Measurements from ENCODE around the gene TPRA1.
A peak's percentile ranks its signal among the peaks of the same experiment; 100 is the strongest.

TPRA1 gene

GRCh38 chr3:127590282-127590592 is 296 bp downstream of the TPRA1 start:
- no peak for DNase-seq (ENCODE audit: low spot score)

GRCh38 chr3:127589600-127590281 is 792 bp downstream of the TPRA1 start:
- DNase-seq (ENCODE audit: low spot score): no peak

GRCh38 chr3:127588806-127589577 is 1.5 kb downstream of the TPRA1 start:
- DNase-seq (ENCODE audit: low spot score): no peak

- no peak for DNase-seq (ENCODE audit: low spot score)
Observed at GRCh38 chr3:127587876-127588275, 2.7 kb downstream of the TPRA1 start.

GRCh38 chr3:127585813-127586413 is 4.6 kb downstream of the TPRA1 start:
- DNase-seq (ENCODE audit: low spot score): no peak

- DNase-seq (ENCODE audit: low spot score): no peak
Observed at GRCh38 chr3:127585163-127585812, 5.2 kb downstream of the TPRA1 start.

- DNase-seq (ENCODE audit: low spot score): no peak
Observed at GRCh38 chr3:127584734-127585133, 5.8 kb downstream of the TPRA1 start.

GRCh38 chr3:127580327-127581060 is 10.0 kb downstream of the TPRA1 start:
- DNase-seq (ENCODE audit: low spot score): no peak

GRCh38 chr3:127578802-127579201 is 11.7 kb downstream of the TPRA1 start:
- DNase-seq (ENCODE audit: low spot score): no peak

- no peak for DNase-seq (ENCODE audit: low spot score)
Observed at GRCh38 chr3:127578168-127578567, 12.4 kb downstream of the TPRA1 start.

GRCh38 chr3:127577448-127577847 is 13.1 kb downstream of the TPRA1 start:
- no peak for DNase-seq (ENCODE audit: low spot score)

GRCh38 chr3:127574880-127575878 is 15.4 kb downstream of the TPRA1 start:
- peak; percentile 89 for DNase-seq (ENCODE audit: low spot score)

- no peak for DNase-seq (ENCODE audit: low spot score)
Observed at GRCh38 chr3:127573912-127574311, 16.6 kb downstream of the TPRA1 start.

- no peak for DNase-seq (ENCODE audit: low spot score)
Observed at GRCh38 chr3:127573401-127573800, 17.1 kb downstream of the TPRA1 start.

- no peak for DNase-seq (ENCODE audit: low spot score)
Observed at GRCh38 chr3:127572735-127573134, 17.8 kb downstream of the TPRA1 start.

GRCh38 chr3:127572186-127572585 is 18.3 kb downstream of the TPRA1 start:
- no peak for DNase-seq (ENCODE audit: low spot score)

- no peak for DNase-seq (ENCODE audit: low spot score)
Observed at GRCh38 chr3:127570520-127570919, 20.0 kb downstream of the TPRA1 start.

GRCh38 chr3:127569160-127569559 is 21.4 kb downstream of the TPRA1 start:
- DNase-seq (ENCODE audit: low spot score): no peak

GRCh38 chr3:127568586-127568985 is 21.9 kb downstream of the TPRA1 start:
- DNase-seq (ENCODE audit: low spot score): no peak

- no peak for DNase-seq (ENCODE audit: low spot score)
Observed at GRCh38 chr3:127566833-127567232, 23.7 kb downstream of the TPRA1 start.

Data from SK-N-DZ (cell line).